Stimulated activated CD4-positive, alpha-beta T cell treated with anti-CD3 and anti-CD28 coated beads, TNF-alpha, amount 100 ng/mL, for 1 hour (primary cell): Measurements from ENCODE around the gene TRMU.

Source experiments
- DNase-seq, 3 donors: peaks; one replicate each; pipeline ENCODE4 v3.0.0-alpha.2; 2020; ENCODE audit warnings: low read depth in 3 of 3, low spot score in 1 of 3

TRMU gene, protein sequence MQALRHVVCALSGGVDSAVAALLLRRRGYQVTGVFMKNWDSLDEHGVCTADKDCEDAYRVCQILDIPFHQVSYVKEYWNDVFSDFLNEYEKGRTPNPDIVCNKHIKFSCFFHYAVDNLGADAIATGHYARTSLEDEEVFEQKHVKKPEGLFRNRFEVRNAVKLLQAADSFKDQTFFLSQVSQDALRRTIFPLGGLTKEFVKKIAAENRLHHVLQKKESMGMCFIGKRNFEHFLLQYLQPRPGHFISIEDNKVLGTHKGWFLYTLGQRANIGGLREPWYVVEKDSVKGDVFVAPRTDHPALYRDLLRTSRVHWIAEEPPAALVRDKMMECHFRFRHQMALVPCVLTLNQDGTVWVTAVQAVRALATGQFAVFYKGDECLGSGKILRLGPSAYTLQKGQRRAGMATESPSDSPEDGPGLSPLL

DNA sequence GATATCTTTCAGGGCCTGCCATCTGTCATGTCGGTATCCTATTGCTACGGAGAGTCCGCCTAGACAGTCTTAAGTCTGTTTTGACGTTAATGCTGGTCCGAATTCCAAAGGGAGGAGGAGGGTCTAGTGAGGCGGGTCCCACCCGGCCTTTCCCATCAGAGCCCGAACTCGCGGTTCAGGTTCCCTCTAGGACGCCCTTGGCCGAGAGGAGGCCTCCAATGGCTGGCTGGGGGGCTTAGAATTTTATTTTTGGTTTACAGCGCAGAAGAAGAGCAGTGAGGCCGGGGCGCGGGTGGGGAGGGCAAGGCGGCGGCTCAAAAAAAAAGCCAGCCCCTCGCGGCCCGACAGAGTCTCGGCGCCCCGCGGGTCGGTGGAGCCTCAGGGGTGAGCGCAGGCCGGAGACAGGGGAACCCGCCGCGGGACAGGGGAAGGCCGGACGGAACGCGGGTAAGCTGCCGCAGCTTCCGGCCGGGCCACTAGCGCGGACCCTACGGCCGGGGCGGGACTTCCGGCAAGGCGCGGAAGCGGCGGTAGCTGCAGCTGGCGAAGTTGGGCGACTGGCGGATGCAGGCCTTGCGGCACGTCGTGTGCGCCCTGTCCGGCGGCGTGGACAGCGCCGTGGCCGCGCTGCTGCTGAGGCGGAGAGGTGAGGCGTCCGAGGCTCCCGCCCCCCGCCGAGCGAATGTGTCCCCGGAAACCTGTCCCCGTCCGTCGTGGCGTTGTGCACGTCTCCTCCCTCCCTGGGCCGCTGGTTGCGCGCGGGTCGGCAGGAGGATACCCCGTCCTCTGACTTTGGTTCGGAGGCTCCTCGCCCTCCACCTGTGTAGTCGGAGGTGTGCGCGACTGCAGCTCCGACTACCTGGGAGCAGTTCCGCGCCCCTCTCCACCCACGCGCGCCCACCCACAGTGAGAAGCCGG, at the start of gene TRMU:
TRMU (plus strand) TSS at position 514 of the 918 bp plus-strand sequence; CDS start at position 565, 51 bp downstream.
- DNase-seq, result peak in 2 of 3 donors; percentile 47 to 64

DNA sequence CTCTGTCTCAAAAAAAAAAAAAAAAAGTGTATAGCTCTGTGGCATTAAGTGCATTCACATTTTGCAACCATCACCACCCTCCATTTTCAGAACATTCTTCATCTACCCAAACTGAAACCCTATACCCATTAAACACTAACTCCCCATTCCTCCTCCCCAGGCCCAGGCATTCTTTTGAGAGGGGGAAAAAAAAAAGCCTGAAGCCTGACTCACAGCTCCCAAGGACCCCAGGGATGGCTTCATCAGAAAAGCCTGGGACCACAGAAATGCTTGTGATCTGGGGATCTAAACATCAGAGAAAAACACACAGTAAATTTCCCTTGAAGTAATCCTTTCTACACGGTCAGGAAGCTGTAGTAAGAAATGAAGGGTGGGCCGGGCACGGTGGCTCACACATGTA, 49.5 kb upstream of the TRMU start:
- no peak for DNase-seq

DNA sequence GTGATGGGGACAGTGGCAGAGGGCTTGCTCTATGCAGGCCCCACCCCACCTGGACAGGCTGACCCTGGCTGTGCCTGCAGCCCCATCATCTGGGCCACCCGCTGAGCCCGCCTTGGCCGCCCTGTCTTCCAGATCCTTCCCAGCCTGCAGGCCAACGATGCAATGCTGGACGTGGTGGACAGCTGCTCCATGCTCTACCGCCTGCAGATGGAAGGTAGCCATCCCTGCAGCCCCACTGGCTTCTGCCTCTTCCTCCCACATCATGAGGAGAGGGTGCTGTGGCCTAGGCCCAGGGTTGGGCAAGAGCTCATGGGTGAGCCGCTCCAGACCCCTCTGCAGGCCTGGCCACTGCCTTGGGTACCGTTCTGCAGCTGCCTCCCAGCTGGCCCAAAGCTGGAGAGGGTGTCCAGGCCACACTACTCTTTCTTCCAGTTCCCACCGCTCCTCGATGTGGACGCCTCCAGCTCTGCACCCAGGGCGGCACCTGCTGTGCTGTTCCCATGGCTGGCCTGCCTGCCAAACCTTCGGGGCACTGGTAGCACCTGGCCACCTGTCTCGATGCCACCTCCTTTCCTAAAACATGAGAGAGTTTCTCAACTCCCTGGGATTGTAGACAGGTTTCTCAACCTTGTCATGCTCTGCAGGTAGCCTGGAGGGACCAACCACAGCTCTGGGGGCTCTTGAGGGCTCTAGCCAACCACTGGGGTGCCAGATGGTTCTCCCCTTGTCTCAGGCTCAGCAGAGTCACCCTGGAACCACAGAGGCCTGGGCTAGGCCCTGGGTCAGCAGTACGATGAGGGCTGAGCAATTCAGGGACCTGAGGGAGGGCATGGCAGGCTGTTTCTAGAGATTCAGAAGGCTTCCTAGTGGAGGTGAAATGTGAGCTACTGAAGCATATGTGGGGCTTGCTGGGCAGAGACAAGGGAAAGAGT, 48.3 kb upstream of the TRMU start:
- DNase-seq, result no peak

DNA sequence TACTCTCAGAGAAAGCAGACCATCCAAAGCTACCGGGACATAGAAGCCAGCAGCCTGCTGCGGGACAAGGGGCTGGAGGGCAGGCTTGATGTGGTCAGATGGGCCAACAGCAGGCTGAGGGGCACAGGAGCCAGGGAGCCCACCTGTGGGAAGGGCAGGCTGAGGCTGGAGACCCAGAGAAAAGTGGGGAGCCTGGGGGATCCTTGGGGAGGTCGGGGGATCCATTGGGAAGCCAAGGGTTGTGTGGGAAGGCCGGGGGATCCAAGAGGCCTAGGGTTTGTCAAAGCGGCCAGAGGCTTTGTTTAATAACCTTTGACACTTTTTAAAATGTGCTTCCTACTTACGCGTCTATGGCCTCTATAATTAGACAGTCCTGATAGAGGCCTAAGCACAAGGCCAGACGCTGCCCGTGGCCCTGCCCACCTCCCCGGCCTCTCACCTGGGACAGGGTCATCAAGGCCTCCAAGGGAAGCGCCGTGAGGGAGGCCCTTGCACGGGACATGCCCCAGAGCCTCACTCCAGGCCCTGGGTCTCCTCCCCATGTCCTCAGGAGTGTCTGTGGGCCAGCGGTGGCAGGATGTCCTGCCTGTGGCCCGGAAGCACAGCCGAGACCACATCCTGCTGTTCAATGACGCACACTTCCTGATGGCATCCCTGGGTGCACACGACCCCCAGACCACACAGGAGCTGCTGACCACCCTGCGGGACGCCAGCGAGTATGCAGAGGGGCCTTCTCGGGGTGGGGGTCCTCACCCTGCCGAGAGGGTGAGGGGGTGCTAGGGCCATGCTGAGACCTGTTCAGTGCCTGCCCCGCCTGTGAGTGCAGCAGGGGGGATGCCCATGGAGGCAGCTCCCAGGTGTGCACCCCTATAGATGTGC, 47.4 kb upstream of the TRMU start:
- no peak for DNase-seq

DNA sequence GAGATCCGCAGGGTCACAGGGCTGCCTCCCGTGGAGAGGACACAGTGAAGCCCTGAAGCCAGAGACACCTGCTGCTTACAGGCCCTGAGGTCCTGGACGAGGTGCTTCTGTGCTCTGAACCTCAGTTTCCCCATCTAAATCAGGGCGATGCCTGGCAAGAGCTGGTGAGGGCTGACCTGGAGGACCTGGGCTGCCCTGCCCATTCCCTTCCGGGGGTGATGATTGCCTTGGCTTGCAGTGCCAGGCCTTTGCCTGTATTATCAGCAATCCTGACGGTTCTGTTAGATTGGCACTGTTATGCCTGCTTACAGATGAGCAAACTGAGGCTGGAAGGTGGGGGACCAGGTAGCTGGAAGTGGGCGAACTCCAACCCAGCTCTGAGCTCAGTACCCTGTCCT, 46.7 kb upstream of the TRMU start:
- DNase-seq, result no peak

DNA sequence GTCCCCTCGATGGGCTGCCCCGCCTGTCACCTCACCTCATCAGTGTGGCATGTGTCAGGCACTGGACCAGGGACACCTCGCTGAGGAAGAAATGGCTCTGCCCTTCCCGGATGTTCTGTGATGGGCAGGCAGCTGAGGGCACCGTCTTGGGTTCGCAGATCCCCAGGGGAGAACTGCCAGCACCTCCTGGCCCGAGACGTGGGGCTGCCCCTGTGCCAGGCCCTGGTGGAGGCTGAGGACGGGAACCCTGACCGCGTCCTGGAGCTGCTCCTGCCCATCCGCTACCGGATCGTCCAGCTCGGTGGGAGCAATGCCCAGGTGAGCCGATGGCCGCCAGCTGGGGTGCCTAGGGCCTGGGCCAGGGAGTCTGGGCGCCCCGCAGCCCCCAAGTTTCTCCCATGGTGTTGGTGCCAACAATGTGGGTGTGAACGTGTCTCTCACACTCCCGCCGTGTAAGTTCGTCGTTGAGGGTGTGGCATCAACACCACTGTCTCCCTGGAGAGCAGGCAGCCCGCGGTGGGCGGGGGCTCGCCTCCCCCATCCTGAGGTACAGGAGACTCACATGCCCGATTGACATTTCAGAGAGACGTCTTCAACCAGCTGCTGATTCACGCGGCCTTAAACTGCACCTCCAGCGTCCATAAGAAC, 46.1 kb upstream of the TRMU start:
- no peak for DNase-seq

DNA sequence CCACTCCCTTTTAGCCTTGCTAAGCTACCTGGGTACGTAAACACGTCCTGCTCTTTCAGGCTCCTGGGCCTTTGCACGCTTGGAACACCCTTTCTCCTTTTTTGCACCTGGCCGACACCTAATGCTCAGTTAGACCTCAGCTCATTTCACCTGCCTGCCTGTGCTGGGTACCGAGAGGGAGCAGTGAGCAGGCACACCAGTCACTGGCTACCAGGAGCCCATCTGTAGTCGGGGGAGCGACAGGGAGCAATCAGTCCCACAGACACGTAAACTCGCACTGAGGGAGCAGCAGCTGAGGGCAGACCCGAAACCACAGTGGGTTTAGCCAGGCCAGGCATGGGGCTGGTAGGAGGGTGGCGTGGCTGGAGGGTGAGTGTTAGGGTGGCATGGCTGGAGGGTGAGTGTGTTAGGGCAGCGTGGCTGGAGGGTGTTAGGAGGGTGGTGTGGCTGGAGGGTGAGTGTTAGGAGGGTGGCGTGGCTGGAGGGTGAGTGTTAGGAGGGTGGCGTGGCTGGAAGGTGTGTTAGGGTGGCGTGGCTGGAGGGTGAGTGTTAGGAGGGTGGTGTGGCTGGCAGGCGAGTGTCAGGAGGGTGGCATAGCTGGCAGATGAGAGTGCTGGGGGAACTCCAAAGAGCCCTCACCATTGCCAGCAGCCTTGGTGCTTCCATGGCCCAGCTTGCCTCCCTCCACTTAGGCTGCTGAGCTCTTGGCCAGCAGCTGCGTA, 45.2 kb upstream of the TRMU start:
- DNase-seq, result no peak

DNA sequence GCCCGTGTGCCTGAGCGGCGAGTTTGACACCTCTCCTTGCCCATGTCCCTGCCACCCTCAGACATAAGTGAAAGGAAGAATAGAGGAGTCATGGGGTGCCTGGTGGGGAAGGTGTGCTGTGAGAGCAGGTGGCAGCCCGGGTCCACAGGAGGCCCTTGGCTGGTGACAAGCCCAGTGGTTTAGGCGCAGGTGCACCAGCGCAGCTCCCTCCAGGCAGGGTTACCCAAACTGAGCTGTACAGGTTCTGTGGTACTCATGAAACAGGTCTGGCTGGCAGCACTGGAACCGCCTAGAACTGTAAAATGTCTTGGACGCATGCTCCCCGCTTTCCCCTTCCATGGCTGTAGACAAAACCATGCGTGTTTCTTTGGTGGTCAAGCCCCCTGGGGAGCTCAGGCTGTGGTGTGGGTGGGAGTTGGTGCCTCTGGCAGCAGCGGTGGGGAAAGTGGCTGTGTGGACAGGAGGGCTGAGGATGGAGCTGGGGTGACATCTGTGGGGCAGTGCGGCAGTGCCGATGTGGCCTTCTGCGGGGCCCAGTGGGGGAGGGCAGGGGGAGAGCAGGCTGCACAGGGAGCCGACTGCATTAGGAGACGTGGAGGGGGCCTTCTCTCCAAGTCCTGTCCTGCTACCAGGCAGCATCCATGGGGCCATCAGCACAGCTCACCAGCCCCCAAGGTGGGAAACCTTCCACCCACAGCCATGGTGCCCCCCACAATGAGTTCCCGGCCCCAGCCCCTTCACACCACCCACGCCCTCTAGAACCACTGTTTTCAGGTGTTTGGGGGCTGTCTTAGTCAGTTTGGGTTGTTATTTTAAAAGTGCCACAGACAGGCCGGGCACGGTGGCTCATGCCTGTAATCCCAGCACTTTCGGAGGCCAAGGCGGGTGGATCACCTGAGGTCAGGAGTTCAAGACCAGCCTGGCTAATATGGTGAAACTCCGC, 44.4 kb upstream of the TRMU start:
- no peak for DNase-seq

DNA sequence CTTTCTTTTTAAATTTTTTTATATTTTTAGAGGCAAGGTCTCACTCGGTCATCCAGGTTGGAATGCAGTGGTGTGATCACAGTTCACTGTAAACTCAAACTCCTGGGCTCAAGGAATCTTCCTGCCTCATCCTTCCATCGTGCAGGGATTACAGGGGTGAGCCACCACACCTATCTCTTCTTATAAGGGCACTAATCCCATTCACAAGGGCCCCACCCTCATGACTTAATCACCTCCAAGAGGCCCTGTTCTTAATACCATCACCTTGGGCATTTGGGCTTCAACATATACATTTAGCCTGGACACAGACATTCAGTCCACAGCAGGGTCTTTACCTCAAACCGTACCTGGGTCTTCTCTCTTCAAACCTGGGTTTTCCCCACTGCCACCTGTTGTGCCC, 43.3 kb upstream of the TRMU start:
- DNase-seq, result no peak

DNA sequence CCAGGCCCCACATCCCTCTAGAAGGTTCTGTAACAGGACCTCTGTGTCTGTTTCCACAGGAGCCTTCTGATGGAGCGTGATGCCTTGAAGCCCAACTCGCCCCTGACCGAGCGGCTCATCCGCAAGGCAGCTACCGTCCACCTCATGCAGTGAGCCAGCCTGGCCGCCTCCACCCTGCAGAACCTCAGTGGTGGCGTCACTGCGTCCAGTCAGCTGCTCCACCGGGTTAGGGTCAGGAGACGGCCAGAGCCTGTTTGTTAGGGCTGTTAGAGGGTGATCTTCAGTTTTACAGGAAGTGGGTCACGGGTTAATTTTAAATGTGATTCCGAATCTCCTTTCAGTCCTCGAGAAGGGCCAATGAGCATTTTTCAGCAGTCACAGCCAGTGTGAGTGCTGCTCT, 42.8 kb upstream of the TRMU start:
- DNase-seq, result no peak

DNA sequence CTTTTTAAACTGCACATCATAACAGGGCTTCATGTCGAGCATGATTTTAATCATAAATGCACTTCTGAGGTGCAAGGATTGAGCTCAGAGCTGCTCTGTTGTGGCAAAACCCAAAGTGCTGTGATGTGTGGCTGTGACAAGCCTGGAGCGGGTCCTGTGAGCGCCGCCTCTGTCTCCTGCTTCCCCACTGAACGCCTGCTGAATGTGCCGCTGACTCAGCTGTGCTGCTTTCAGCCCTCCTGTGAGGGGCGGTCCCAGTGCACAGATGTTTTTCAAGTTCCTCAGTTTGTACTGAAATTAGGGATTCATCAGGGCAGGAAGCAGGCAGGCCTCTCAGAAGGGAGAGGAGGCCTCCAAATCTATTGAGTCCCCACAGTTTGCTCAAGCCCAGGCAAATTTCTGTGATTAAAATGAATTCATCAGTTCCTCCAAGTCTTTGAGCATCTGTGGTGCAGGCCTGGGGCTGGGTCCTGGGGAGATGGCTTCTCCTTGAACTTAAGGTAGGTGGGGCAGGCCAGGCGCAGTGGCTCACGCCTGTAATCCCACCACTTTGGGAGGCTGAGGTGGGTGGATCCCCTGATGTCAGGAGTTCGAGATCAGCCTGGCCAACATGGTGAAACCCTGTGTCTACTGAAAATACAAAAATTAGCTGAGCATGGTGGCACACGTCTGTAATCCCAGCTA, 41.8 kb upstream of the TRMU start:
- no peak for DNase-seq

DNA sequence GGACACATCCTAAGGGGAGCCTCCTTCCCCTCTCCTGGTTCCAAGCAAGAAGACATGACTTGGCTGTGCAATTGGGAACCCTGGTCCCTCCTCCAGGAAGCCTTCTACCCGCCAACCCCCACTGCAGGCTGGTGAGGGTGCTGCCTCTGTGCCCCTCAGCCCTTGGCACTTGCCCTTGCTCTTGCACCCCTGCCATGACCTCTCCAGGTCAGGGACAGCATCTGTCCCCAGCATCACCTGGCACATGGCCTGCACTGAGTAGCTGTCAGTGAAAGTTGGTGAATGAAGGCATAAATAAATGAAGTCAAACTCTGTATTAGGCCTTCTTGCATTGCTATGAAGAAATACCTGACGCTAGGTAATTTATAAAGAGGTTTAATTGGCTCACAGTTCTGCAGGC, 40.7 kb upstream of the TRMU start:
- no peak for DNase-seq

DNA sequence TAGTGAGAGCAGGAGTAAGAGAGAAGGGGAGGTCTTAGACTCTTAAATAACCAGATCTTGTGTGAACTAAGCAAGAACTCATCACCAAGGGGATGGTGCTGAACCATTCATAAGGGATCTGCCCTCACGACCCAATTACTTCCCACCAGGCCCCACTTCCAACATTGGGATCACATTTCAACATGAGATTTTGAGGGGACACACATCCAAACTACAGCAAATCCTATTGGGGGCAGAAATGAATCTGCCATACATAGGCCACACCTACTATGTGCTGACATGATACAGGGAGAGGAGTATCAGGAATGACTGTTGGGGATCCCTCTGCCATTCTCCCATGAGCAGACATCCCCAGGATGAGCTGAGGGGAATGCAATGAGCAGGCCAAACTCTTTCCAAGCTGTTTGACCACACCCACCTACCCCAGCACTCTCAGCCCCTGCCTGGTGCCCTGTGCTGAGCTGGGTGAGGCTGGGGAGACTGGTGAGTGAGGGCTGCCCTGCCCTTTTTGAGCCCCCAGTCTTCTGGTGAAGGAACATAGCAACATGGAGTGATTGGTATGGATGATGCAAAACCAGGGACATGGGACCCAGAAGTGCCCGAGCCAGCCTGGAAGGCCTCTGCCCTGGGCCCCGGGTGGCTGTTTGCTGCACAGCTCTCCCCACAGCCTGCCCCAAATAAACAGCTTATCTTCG, 40.1 kb upstream of the TRMU start:
- DNase-seq, result no peak

DNA sequence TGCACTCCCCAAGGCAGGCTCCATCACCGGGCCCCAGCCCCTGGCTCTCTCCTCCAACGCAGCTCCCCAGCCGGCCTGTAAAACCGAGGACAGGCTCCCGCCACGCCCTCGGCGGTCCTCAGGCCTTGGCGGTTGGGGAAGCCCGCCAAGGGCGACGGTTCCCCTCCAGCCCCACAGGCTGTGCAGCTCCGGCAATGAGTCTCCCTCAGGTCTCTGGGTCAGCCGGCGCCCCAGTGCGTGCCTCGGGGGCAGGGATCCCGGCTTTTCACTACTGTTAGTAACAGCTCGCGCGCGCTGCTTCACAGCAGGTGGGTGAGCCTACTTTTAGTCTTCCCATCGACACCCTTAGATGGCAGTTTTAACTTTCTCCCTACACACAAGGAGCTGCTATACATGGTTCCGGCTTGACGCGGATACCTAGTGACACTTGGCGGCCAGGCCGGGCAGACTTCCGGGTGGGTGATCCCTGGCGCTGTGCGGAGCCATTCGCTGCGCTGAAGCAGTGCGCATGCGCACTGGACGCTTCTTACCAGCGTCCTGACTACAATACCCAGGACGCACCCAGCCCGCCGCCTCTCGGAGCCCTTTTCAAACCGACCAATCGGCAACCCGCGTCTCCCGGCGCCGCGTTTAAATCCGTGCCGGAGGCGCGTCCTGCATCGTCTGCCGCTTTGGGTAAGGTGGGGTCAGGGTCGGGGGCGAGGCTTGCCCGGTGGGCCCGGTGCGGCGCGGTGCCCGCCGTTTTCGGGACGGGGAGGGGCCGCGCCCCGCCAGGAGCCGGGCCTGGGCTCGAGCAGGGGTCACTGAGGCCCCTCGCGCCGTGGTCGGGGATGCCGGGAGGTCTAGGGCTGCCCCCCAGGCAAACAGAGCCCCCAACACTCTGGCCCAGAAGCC, 39.0 kb upstream of the TRMU start, which contains the start of gene GTSE1:
GTSE1 (plus strand) TSS at position 614 of the 894 bp plus-strand sequence. CDS start 531 bp downstream, outside the sequence.
- peak; percentile 89 to 95 (median 94) for DNase-seq

DNA sequence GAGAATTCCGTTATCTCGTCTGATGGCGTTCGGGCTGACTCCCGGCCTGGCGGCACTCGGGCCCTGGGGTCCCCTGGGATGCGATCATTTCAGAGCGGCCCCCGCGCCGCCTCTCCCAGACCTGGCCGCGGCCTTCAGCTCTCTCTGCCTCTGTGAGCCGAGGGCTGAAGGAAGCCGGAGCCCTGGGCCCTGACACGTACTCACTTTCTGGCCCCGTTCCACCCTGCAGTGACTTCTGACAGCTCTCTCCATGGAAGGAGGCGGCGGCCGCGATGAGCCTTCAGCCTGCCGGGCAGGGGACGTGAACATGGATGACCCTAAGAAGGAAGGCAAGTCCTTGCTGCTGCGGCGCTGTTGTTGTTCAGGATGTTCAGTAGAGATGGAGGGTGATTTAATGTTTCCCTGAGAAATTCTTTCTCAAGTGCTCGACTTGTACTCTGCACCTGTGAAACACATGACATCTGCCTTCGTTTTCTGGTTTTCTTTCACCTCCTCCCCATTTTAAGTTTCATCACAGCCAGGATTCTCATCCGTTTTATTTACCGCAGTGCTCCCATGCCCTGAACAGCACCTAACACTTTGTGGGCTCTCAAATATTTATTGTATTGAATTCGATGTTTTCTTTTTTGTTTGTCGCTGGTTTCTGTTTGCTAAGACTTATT, 38.2 kb upstream of the TRMU start:
- DNase-seq, result no peak
